ENCODE measurements around the gene HLA-DMB. TPM values are rescaled to one million over a fixed set of nuclear protein-coding genes. Genes with fewer than 3 reads are reported as not detected.

Gene HLA-DMB
- total RNA-seq, 1 experiment from 2014 or later: 1.7 TPM

DNA sequence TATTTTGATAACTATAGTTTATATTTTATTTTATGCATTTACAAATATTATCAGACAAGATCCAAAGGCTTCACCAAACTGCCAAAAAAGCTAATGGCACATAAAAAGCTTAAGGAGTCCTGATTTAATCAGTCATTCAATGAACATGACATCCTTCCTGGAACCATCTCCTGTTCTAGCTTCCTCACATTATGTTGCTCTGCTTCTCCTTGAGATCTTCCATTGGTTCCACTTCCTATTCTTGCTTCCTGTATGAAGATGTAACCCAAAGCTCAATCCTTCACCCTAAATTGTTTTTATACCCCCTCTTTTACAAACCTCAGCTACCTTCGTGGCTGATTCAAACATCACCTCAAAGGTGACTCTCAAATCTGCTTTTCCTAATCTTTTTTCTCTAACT is 23.0 kb upstream of the HLA-DMB start:
- H3K23me2 ChIP-seq (ENCODE audit: insufficient read length, low read depth, low read length, poor library complexity, severe bottlenecking): no peaks in the 10 kb centered on the region
- no peak overlapping the region for H4K8ac ChIP-seq (replicated peaks; ENCODE audit: insufficient read length, low read depth, low read length)
- H2BK12ac ChIP-seq (ENCODE audit: insufficient read length, low read depth, low read length): no peak overlapping the region
- no peak overlapping the region for H2AK5ac ChIP-seq (ENCODE audit: insufficient read length, low read length)
- no peaks in the 10 kb centered on the region for H4K20me1 ChIP-seq (ENCODE audit: control insufficient read depth, insufficient read depth, insufficient read length)
- no peak overlapping the region for H3K4me2 ChIP-seq (ENCODE audit: insufficient read depth, insufficient read length, low read length)
- no peaks in the 10 kb centered on the region; the same call in 1 of the 2 replicates for H3K79me2 ChIP-seq (ENCODE audit: insufficient read depth, low read length)
- H3K14ac ChIP-seq (ENCODE audit: insufficient read depth, low read length): no peak overlapping the region
- Mint-ChIP-seq H3K9me3 (no peaks in the 10 kb centered on the region; a peak in 1 of 5 replicates), H3K27ac (no peak overlapping the region), H3K36me3 (ENCODE audit: insufficient read depth in 1 of 3, low read depth in 3 of 3) (peaks cover 0 to 2% (median 0%) of the 10 kb centered on the region in 3 experiments; a peak in 2 of 7 replicates), H3K27me3 (ENCODE audit: low read depth) (no peaks in the 10 kb centered on the region), H3K4me1 (peaks cover 10 to 13% of the 10 kb centered on the region in 2 experiments), H3K4me3 (no peak overlapping the region)
- no peak overlapping the region for H4K91ac ChIP-seq (ENCODE audit: insufficient read length, low read depth, low read length)
- H3K9me3 ChIP-seq (ENCODE audit: control insufficient read depth, low read depth, low read length): no peaks in the 10 kb centered on the region
- no peak overlapping the region for H3K56ac ChIP-seq (ENCODE audit: insufficient read length, low read depth, low read length)
- no peaks in the 10 kb centered on the region for H3K27me3 ChIP-seq (ENCODE audit: insufficient read depth, low read length)
- no peak overlapping the region for H2BK120ac ChIP-seq (ENCODE audit: low read depth, low read length, poor library complexity, severe bottlenecking)
- H3K23ac ChIP-seq (ENCODE audit: insufficient read length, low read depth, low read length): no peak overlapping the region
- H3K4me1 ChIP-seq (ENCODE audit: insufficient read depth, low read length): no peaks in the 10 kb centered on the region
- no peak overlapping the region for H2AFZ ChIP-seq (ENCODE audit: low read length)
- WGBS (ENCODE audit: extremely low coverage, insufficient read length, low lambda C conversion rate): no CpG with 5 or more reads among the region's 1 CpG
- no peak overlapping the region for H3T11ph ChIP-seq (ENCODE audit: low read length)
- H2BK15ac ChIP-seq (ENCODE audit: low read depth, low read length): no peak overlapping the region
- no peak overlapping the region for H3K27ac ChIP-seq (ENCODE audit: insufficient read length, low read depth, low read length)
- TF ChIP-seq, protein P1, sequence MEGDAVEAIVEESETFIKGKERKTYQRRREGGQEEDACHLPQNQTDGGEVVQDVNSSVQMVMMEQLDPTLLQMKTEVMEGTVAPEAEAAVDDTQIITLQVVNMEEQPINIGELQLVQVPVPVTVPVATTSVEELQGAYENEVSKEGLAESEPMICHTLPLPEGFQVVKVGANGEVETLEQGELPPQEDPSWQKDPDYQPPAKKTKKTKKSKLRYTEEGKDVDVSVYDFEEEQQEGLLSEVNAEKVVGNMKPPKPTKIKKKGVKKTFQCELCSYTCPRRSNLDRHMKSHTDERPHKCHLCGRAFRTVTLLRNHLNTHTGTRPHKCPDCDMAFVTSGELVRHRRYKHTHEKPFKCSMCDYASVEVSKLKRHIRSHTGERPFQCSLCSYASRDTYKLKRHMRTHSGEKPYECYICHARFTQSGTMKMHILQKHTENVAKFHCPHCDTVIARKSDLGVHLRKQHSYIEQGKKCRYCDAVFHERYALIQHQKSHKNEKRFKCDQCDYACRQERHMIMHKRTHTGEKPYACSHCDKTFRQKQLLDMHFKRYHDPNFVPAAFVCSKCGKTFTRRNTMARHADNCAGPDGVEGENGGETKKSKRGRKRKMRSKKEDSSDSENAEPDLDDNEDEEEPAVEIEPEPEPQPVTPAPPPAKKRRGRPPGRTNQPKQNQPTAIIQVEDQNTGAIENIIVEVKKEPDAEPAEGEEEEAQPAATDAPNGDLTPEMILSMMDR (conservative IDR thresholded peaks at IDR 0.05): no peak
- no peak overlapping the region for H2BK20ac ChIP-seq (ENCODE audit: low read depth, low read length, poor library complexity, severe bottlenecking)
- no peak overlapping the region for H3K18ac ChIP-seq (ENCODE audit: insufficient read length, low read depth, low read length)
- H3K79me1 ChIP-seq (ENCODE audit: insufficient read depth, low read depth, low read length, poor library complexity, severe bottlenecking): no peaks in the 10 kb centered on the region
- H3K9ac ChIP-seq (ENCODE audit: extremely low read depth, insufficient read length, low read length): no peak overlapping the region
- H3K4ac ChIP-seq (ENCODE audit: low read depth, low read length): no peak overlapping the region
- H2BK5ac ChIP-seq (ENCODE audit: insufficient read length, low read length): no peak overlapping the region
- no peak for DNase-seq
- H4K5ac ChIP-seq (ENCODE audit: insufficient read length, low read depth, low read length): no peak overlapping the region
